Measurements from ENCODE around the gene QRFP. TPM values are rescaled to one million over a fixed set of nuclear protein-coding genes. Genes with fewer than 3 reads are reported as not detected.

The QRFP gene
- total RNA-seq, 1 donor from 2014 or later: not detected

DNA sequence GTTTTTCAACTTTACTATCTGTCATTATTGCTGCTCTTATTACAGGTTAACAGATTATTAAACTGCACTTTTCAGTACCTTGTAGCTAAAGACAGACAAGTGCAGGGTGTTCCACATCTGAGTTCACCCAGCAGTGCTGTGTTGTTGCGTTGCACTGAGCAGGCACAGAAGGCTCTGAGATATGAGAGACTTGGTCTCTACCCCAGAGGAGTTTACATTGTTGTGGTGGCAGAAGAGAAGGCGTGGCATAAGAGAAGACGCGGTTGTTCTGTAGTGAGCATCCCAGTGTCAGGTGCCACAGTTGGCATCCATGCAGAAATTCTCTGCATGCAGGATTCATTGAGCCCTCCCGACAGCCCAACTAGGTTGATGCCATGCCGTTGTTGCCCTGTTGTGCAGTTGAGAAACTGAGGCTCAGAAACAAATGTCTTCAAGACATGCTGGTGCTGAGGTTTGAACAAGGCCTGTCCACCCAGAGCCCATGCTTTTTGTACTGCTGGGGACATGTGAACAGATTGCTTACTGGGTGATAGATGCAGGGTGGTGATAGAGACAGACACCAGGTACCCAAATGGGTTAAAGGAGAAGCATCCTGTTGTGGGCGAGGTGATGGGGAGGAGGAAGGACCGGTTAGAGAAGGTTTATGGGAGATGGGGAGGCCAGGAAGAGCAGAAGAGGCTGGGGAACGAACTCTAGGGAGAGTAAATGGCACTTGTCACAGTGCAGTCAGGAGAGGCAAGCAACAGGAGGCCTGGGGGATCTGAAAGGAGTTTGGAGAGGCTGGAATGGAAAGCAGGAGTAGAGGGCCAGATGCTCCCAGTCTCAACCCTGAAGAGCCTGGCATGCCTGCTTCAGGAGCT lies 53.3 kb downstream of the QRFP start:
- Histone ChIP-seq H3K9me3 (no peaks in the 10 kb centered on the region), H3K4me3 (no peak overlapping the region), H3K4me1 (peaks cover 71% of the 10 kb centered on the region), H3K27me3 (no peaks in the 10 kb centered on the region), H3K36me3 (no peaks in the 10 kb centered on the region), H3K27ac (no peak overlapping the region)
- no peak for TF ChIP-seq CTCF (IDR thresholded peaks at IDR 0.05)
- no peak for ATAC-seq
- DNase-seq: no peak
- intact Hi-C loops (cut with DNase I): no loop called here

Other genes starting within 250 kb of the QRFP start
- not detected for gene PRDM12, start 232.2 kb downstream of the QRFP start, total RNA-seq
- 23.0 TPM for gene EXOSC2, start 203.0 kb downstream of the QRFP start, total RNA-seq
- gene ABL1, start 61.6 kb downstream of the QRFP start, total RNA-seq: 52.1 TPM
- 2.7 TPM for gene FIBCD1, start 42.4 kb upstream of the QRFP start, total RNA-seq
- 28.5 TPM for gene LAMC3, start 112.4 kb upstream of the QRFP start, total RNA-seq
- 12.3 TPM for gene AIF1L, start 199.7 kb upstream of the QRFP start, total RNA-seq
- 52.2 TPM for gene NUP214, start 228.8 kb upstream of the QRFP start, total RNA-seq